Measurements from ENCODE around the gene STK33. TPM values are rescaled to one million over a fixed set of nuclear protein-coding genes. Genes with fewer than 3 reads are reported as not detected.

The STK33 gene
- total and polyA plus RNA-seq, 12 donors = 6.9 to 37.9 (median 30.1) TPM

GRCh38 chr11:8586805-8587204 lies 7.2 kb downstream of the STK33 start:
- no peak for ATAC-seq
- intact Hi-C loops (cut with DNase I) = no loop called here
- 73 to 80% methylated on average over 2 of the region's 2 CpGs for WGBS, 2 donors
- no peak overlapping the region for H3K4me3 ChIP-seq
- H3K27me3 ChIP-seq = no peaks in the 10 kb centered on the region
- no peaks in the 10 kb centered on the region for H3K36me3 ChIP-seq
- no peak for TF ChIP-seq CTCF (IDR thresholded peaks at IDR 0.05)
- no peak overlapping the region for H3K27ac ChIP-seq
- peaks cover 0 to 8% (median 0%) of the 10 kb centered on the region in 11 donors for H3K9me3 ChIP-seq
- no peak for DNase-seq
- H3K4me1 ChIP-seq = peaks cover 0 to 7% (median 0%) of the 10 kb centered on the region in 9 donors

GRCh38 chr11:8586184-8586583 lies 7.8 kb downstream of the STK33 start:
- no peak for DNase-seq
- Histone ChIP-seq H3K9me3 (peaks cover 0 to 8% (median 0%) of the 10 kb centered on the region in 11 donors), H3K27me3 (no peaks in the 10 kb centered on the region), H3K4me3 (no peak overlapping the region), H3K27ac (no peak overlapping the region), H3K4me1 (peaks cover 0 to 7% (median 0%) of the 10 kb centered on the region in 9 donors), H3K36me3 (no peaks in the 10 kb centered on the region)
- no peak for ATAC-seq
- WGBS, 2 donors = 89 to 95% methylated on average over 1 of the region's 1 CpG
- intact Hi-C loops (cut with DNase I) = no loop called here
- TF ChIP-seq CTCF (IDR thresholded peaks at IDR 0.05) = no peak

GRCh38 chr11:8584511-8584910 lies 9.5 kb downstream of the STK33 start:
- ATAC-seq = peak in 5 of 8 donors; percentile 24 to 52 (median 37)
- WGBS, 2 donors = 41 to 52% methylated on average over 2 of the region's 2 CpGs
- TF ChIP-seq CTCF (IDR thresholded peaks at IDR 0.05) = no peak

GRCh38 chr11:8584082-8584481 lies 9.9 kb downstream of the STK33 start:
- 77 to 84% methylated on average over 1 of the region's 1 CpG for WGBS, 2 donors
- Histone ChIP-seq H3K4me1 (peaks cover 0 to 7% (median 0%) of the 10 kb centered on the region in 9 donors), H3K27ac (no peak overlapping the region), H3K27me3 (no peaks in the 10 kb centered on the region), H3K9me3 (peaks cover 0 to 8% (median 0%) of the 10 kb centered on the region in 11 donors), H3K4me3 (no peak overlapping the region), H3K36me3 (no peaks in the 10 kb centered on the region)
- TF ChIP-seq CTCF (IDR thresholded peaks at IDR 0.05) = no peak
- intact Hi-C loops (cut with DNase I) = no loop called here
- ATAC-seq (peak in 1 of 8 donors; percentile 14), DNase-seq (no peak)

More at GRCh38 chr11:8584511-8584910, 9.5 kb downstream of the STK33 start:
- Histone ChIP-seq H3K4me3 (no peak overlapping the region), H3K9me3 (peaks cover 0 to 8% (median 0%) of the 10 kb centered on the region in 11 donors), H3K27ac (no peak overlapping the region), H3K4me1 (peaks cover 0 to 7% (median 0%) of the 10 kb centered on the region in 9 donors), H3K36me3 (no peaks in the 10 kb centered on the region), H3K27me3 (no peaks in the 10 kb centered on the region)
- intact Hi-C loops (cut with DNase I) = no loop called here
- no peak for DNase-seq

Data from heart right ventricle (tissue), 16 donors.